Lower leg skin (tissue), 4 donors: ENCODE data around the gene FAM78A. TPM values are rescaled to one million over a fixed set of nuclear protein-coding genes. Genes with fewer than 3 reads are reported as not detected.
"Not testable (repeated sequence)": the region's sequence is repeated elsewhere in the genome, so short reads cannot be mapped to it uniquely, and the experiment has no call there.

Experiments used
- DNase-seq, 2 donors: peaks; one replicate each; pipeline ENCODE4 v3.0.0-alpha.2; 2019; ENCODE audit warnings: low spot score in 2 of 2
- H3K4me3 ChIP-seq: fragments of 200-600 bp; sonication (generic); 2 replicates; pipeline ENCODE4 v1.5.1; 2017; ENCODE audit warnings: mild to moderate bottlenecking, low read depth; ENCODE audit not compliant: poor library complexity, severe bottlenecking
- CTCF ChIP-seq, 3 donors: fragments of 450-650 bp; IDR thresholded peaks; one replicate each; pipeline ENCODE4 v1.5.1; 2016; ENCODE audit warnings: antibody characterized with exemption in 3 of 3, mild to moderate bottlenecking in 3 of 3, moderate library complexity in 2 of 3
- POLR2A ChIP-seq, 2 donors: fragments of 450-650 bp; IDR thresholded peaks; one replicate each; pipeline ENCODE4 v1.6.1; 2016 to 2017; ENCODE audit warnings: antibody characterized with exemption in 2 of 2, mild to moderate bottlenecking in 1 of 2, moderate library complexity in 1 of 2
- WGBS, 2 donors: methylation state at CpG; one replicate each; pipeline ENCODE4 v1.1.5; 2018; 5-methylcytosine and 5-hydroxymethylcytosine counted together
- intact Hi-C: fragments of 100-400 bp; cut with DNase I; formaldehyde crosslinking; loops from one replicate; pipeline ENCODE4 v1.15.0; 2023; ENCODE audit warnings: low total_unique reads
- total RNA-seq, 4 donors: library from RNA; depleted of rRNA; stranded (reverse); fragments of >200 nt; gene quantifications; one replicate each; pipeline ENCODE4 v1.1.0, GENCODE V29; 2016

The FAM78A gene
- total RNA-seq, 4 donors from 2014 or later, result 0.55 to 1.7 (median 1.2) TPM

GRCh38 chr9:131218370-131218769 lies 57.9 kb downstream of the FAM78A start:
- DNase-seq, result no peak
- 82 to 87% methylated on average over 5 of the region's 5 CpGs for WGBS, 2 donors
- H3K4me3 ChIP-seq, result no peak overlapping the region
- intact Hi-C loops, result no loop called here
- TF ChIP-seq CTCF (IDR thresholded peaks at IDR 0.05) (no peak), POLR2A (IDR thresholded peaks at IDR 0.05) (no peak)

GRCh38 chr9:131217331-131218031 lies 58.8 kb downstream of the FAM78A start:
- no peak overlapping the region for H3K4me3 ChIP-seq
- no peak for DNase-seq
- intact Hi-C loops, result no loop called here
- 77 to 79% methylated on average over 6 of the region's 6 CpGs for WGBS, 2 donors
- TF ChIP-seq POLR2A (IDR thresholded peaks at IDR 0.05) (no peak), CTCF (IDR thresholded peaks at IDR 0.05) (no peak)

GRCh38 chr9:131216806-131217205 lies 59.5 kb downstream of the FAM78A start:
- no peak overlapping the region for H3K4me3 ChIP-seq
- no peak for DNase-seq
- intact Hi-C loops, result no loop called here
- no peak for TF ChIP-seq CTCF (IDR thresholded peaks at IDR 0.05)
- WGBS, 2 donors, result 94% methylated on average over 4 of the region's 4 CpGs

GRCh38 chr9:131214876-131215275 lies 61.4 kb downstream of the FAM78A start:
- DNase-seq, result no peak
- intact Hi-C loops, result no loop called here
- H3K4me3 ChIP-seq, result no peak overlapping the region
- TF ChIP-seq CTCF (IDR thresholded peaks at IDR 0.05) (no peak), POLR2A (IDR thresholded peaks at IDR 0.05) (no peak)
- WGBS, 2 donors, result 81 to 82% methylated on average over 4 of the region's 4 CpGs

GRCh38 chr9:131214286-131214856 lies 61.9 kb downstream of the FAM78A start:
- intact Hi-C loops, result no loop called here
- WGBS, 2 donors, result 79 to 81% methylated on average over 7 of the region's 7 CpGs
- no peak overlapping the region for H3K4me3 ChIP-seq
- DNase-seq, result no peak
- TF ChIP-seq POLR2A (IDR thresholded peaks at IDR 0.05) (no peak), CTCF (IDR thresholded peaks at IDR 0.05) (no peak)

- H3K4me3 ChIP-seq, DNase-seq, intact Hi-C loops: not testable (repeated sequence)
- 93 to 94% methylated on average over 4 of the region's 4 CpGs for WGBS, 2 donors
Observed at GRCh38 chr9:131211920-131212319, 64.4 kb downstream of the FAM78A start.

Other genes with a start within 250 kb of the FAM78A start
- gene AIF1L, start 180.0 kb downstream of the FAM78A start, total RNA-seq, result 10 to 100 TPM; 17.2 to 33.0 (median 20.7) TPM
- gene NUP214, start 150.9 kb downstream of the FAM78A start, total RNA-seq, result 10 to 100 TPM; 33.8 to 64.4 (median 39.8) TPM
- gene PLPP7, start 13.2 kb upstream of the FAM78A start, total RNA-seq, result 1 to 10 TPM in 2 of 4 donors, under 1 TPM in 1, not detected in 1; 0.27 to 2.6 (median 1.1) TPM
- 100 to 1,000 TPM; 102 to 168 (median 144) TPM for gene PRRC2B, start 117.6 kb upstream of the FAM78A start, total RNA-seq
- 10 to 100 TPM; 23.9 to 29.0 (median 26.6) TPM for gene POMT1, start 226.4 kb upstream of the FAM78A start, total RNA-seq